CD4-positive, alpha-beta T cell (primary cell): ENCODE results near the gene PQBP1. TPM values are rescaled to one million over a fixed set of nuclear protein-coding genes. Genes with fewer than 3 reads are reported as not detected.
"Not testable (repeated sequence)": the region's sequence is repeated elsewhere in the genome, so short reads cannot be mapped to it uniquely, and the experiment has no call there.

ENCODE experiments used
- ATAC-seq: fragments of 200-7000 bp; cut with Tn5 transposase; one replicate; pipeline ENCODE4 v1.10.0; 2022; ENCODE audit warnings: mild to moderate bottlenecking; ENCODE audit not compliant: poor library complexity
- CTCF ChIA-PET: fragments of 350-600 bp; sonication (Branson Sonifier 250); formaldehyde crosslinking; loops from one replicate; lab custom pipeline; 2021; ENCODE audit warnings: antibody characterized with exemption, inconsistent platforms; lab: Charles Lee
- POLR2A ChIA-PET: fragments of 350-600 bp; sonication (Branson Sonifier 250); formaldehyde crosslinking; loops from one replicate; lab custom pipeline; 2021; ENCODE audit warnings: antibody characterized with exemption, inconsistent platforms; lab: Charles Lee
- DNase-seq, 14 experiments: peaks; one replicate each; pipeline ENCODE4 v3.0.0-alpha.2; 2013 to 2020; ENCODE audit warnings: mixed read lengths in 2 of 14
- H3K27ac ChIP-seq, 2 donors: one replicate each; pipeline versions ENCODE4 v1.5.1 to v1.7.0; 2013; ENCODE audit warnings: low read length in 2 of 2, low read depth in 1 of 2, mild to moderate bottlenecking in 1 of 2
- H3K27me3 ChIP-seq, 2 experiments: 1 replicate in 1 of 2; 2 replicates in 1 of 2; pipeline versions ENCODE4 v1.6.1 to v1.7.0; 2013; ENCODE audit warnings: low read length in 2 of 2, control low read depth in 1 of 2, mild to moderate bottlenecking in 1 of 2, moderate library complexity in 1 of 2; ENCODE audit not compliant: insufficient read depth in 2 of 2, control insufficient read depth in 1 of 2
- H3K36me3 ChIP-seq: one replicate; pipeline ENCODE4 v1.6.1; 2013; ENCODE audit warnings: low read length, control low read depth; ENCODE audit not compliant: insufficient read depth
- H3K4me1 ChIP-seq: one replicate; pipeline ENCODE4 v1.6.1; 2013; ENCODE audit warnings: low read length, control low read depth; ENCODE audit not compliant: insufficient read depth
- H3K4me3 ChIP-seq: one replicate; pipeline ENCODE4 v1.5.1; 2013; ENCODE audit warnings: mild to moderate bottlenecking, low read length, moderate library complexity
- H3K9me3 ChIP-seq, 2 experiments: 1 replicate in 1 of 2; 2 replicates in 1 of 2; pipeline versions ENCODE4 v1.6.1 to v1.7.0; 2013; ENCODE audit warnings: low read length in 2 of 2, mild to moderate bottlenecking in 2 of 2, control low read depth in 1 of 2, moderate library complexity in 1 of 2; ENCODE audit not compliant: control insufficient read depth in 1 of 2, insufficient read depth in 1 of 2
- H3K27ac Mint-ChIP-seq: one replicate; pipeline ENCODE4 v1.8.0; 2020; ENCODE audit warnings: mixed read lengths
- H3K27me3 Mint-ChIP-seq: one replicate; pipeline ENCODE4 v1.8.0; 2021; ENCODE audit warnings: mixed read lengths
- H3K36me3 Mint-ChIP-seq: one replicate; pipeline ENCODE4 v1.8.0; 2021; ENCODE audit warnings: low read depth, mixed read lengths
- H3K4me1 Mint-ChIP-seq: one replicate; pipeline ENCODE4 v1.8.0; 2021; ENCODE audit warnings: low read depth, mixed read lengths
- H3K4me3 Mint-ChIP-seq: one replicate; pipeline ENCODE4 v1.8.0; 2020; ENCODE audit warnings: mild to moderate bottlenecking, mixed read lengths
- H3K9me3 Mint-ChIP-seq: one replicate; pipeline ENCODE4 v1.8.0; 2020; ENCODE audit warnings: mixed read lengths
- intact Hi-C, 2 experiments: fragments of 100-400 bp; cut with DNase I in 1 of 2; cut with micrococcal nuclease in 1 of 2; formaldehyde crosslinking; loops; one replicate each; pipeline versions ENCODE4 v1.15.1 to v1.9.0; 2023 to 2025; cut with DNase I, micrococcal nuclease
- polyA plus RNA-seq, 2 donors: library from polyadenylated mRNA; unstranded; fragments of 120-200 nt; gene quantifications; one replicate each; pipeline ENCODE4 v1.2.1, GENCODE V29; 2013
- total RNA-seq, 174 experiments: library from RNA in 2 of 174; stranded (reverse) in 2 of 174; gene quantifications; one replicate each; pipeline ENCODE4 v1.2.3 and lab custom pipeline; 2021 to 2026
- TF ChIP-seq, protein P1 (sequence below): fragments of 200-600 bp; IDR thresholded peaks from one replicate; pipeline ENCODE4 v1.8.0; 2022; ENCODE audit warnings: antibody characterized with exemption, mild to moderate bottlenecking

Gene PQBP1, protein sequence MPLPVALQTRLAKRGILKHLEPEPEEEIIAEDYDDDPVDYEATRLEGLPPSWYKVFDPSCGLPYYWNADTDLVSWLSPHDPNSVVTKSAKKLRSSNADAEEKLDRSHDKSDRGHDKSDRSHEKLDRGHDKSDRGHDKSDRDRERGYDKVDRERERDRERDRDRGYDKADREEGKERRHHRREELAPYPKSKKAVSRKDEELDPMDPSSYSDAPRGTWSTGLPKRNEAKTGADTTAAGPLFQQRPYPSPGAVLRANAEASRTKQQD
- total RNA-seq (10 to 100 TPM; 73.0 to 76.6 TPM), total RNA-seq (lab: John Stamatoyannopoulos, UW) (25.1 to 76.6 (median 50.9) reads per million in 172 experiments)
- 87.8 TPM for polyA plus RNA-seq (2013, experiment 1 of 2)
- polyA plus RNA-seq (2013, experiment 2 of 2), result 95.5 TPM

DNA sequence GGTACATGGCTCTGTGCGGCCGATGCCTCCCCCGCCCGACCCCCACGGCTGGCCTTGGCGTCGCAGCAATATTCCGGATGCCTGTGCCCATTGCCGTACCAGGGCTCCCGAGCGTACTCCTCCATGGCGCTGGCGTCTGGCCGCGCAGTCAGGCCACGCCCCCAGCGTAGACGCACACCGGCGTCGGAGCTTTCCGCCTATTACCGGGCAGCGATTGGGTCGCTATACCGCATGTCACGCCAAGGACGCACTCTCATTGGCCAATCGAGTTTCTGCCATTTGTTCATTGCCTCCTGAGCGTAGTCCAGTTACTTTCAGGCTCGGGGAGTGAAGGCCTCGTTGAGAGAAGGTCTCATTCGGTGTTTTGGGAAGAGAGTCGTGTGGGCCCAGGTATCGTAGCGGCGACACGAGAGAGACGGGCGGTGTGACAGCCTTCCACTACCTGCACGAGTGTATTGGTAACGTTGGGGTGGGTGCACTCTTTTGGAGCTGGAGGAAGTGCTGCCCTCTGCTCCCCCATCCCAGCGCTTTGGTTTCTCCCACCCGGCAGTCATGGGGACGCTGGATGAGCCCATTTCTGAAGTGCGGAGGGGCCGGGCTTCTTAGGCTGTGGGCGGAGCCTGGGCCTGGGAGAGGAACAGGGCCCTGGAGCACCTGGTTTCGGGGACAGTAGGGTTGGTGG is at the start of gene PQBP1, which contains the start of gene TIMM17B:
PQBP1 (plus strand) TSS at position 306 of the 682 bp plus-strand sequence. CDS start 580 bp downstream, outside the sequence.
TIMM17B (minus strand) TSS at position 144 of the 682 bp plus-strand sequence; CDS start at position 125, 19 bp downstream.
- Mint-ChIP-seq H3K27me3 (no peaks in the 10 kb centered on the region), H3K36me3 (peaks cover 36% of the 10 kb centered on the region), H3K4me1 (peaks cover 27% of the 10 kb centered on the region), H3K4me3 (peak within 1 kb of the TSS; percentile 91), H3K27ac (peak within 1 kb of the TSS; percentile 90), H3K9me3 (no peaks in the 10 kb centered on the region)
- Histone ChIP-seq H3K9me3 (no peaks in the 10 kb centered on the region), H3K36me3 (peaks cover 43% of the 10 kb centered on the region), H3K4me1 (peaks cover 33% of the 10 kb centered on the region), H3K27ac (peak within 1 kb of the TSS; percentile 93 to 98), H3K27me3 (no peaks in the 10 kb centered on the region), H3K4me3 (peak within 1 kb of the TSS; percentile 91)
- peak; percentile 73 to 96 (median 84) for DNase-seq
- intact Hi-C loops, result loop anchor here (2.0 to 5.0 kb wide), 6 partner anchors 13 to 249 kb away; partner anchors contain the start of genes HDAC6 (in 1 of the 2), SLC35A2 (in 1 of the 2) and TFE3 (in 1 of the 2)
- TF ChIP-seq, protein P1, sequence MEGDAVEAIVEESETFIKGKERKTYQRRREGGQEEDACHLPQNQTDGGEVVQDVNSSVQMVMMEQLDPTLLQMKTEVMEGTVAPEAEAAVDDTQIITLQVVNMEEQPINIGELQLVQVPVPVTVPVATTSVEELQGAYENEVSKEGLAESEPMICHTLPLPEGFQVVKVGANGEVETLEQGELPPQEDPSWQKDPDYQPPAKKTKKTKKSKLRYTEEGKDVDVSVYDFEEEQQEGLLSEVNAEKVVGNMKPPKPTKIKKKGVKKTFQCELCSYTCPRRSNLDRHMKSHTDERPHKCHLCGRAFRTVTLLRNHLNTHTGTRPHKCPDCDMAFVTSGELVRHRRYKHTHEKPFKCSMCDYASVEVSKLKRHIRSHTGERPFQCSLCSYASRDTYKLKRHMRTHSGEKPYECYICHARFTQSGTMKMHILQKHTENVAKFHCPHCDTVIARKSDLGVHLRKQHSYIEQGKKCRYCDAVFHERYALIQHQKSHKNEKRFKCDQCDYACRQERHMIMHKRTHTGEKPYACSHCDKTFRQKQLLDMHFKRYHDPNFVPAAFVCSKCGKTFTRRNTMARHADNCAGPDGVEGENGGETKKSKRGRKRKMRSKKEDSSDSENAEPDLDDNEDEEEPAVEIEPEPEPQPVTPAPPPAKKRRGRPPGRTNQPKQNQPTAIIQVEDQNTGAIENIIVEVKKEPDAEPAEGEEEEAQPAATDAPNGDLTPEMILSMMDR, result no peak
- ChIA-PET CTCF (interaction anchor here (0.7 to 2.5 kb wide), 3 partner anchors 19 to 161 kb away, joined by 3 to 7 read pairs (median 3); no protein-coding TSS in a partner anchor), POLR2A (interaction anchor here (0.6 to 2.7 kb wide), 22 partner anchors 9 to 323 kb away, joined by 3 to 49 read pairs (median 8); partner anchors contain the start of genes GRIPAP1, HDAC6, OTUD5 and PCSK1N)
- ATAC-seq, result peak; percentile 84

DNA sequence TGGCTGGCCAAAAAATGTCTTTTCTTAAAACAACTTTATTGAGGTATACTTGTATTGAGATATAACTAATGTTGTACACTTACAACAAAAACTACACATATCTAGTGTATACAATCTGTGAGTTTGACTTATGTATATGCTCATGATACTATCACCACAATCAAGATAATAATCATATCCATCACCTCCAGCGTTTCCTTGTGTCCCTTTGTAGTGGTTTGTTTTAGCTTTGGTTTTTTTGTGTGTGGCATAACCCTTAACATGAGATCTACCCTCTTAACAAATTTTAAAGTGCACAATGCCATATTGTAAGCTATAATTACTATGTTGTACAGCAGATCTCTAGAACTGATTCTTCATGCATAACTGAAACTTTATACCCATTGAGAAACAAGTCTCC is 48.9 kb upstream of the PQBP1 start:
- DNase-seq (peak in 3 of 14 experiments; percentile 16 to 24 (median 20)), ATAC-seq (peak; percentile 46)
- Mint-ChIP-seq H3K4me3 (no peak overlapping the region), H3K27me3 (peaks cover 2% of the 10 kb centered on the region), H3K27ac (no peak overlapping the region), H3K4me1 (peaks cover 12% of the 10 kb centered on the region), H3K9me3 (no peaks in the 10 kb centered on the region), H3K36me3 (no peaks in the 10 kb centered on the region)
- H3K27me3 ChIP-seq, result peaks cover 0 to 2% of the 10 kb centered on the region in 2 experiments
- ChIA-PET CTCF (interaction anchor here (1.0 kb wide), 1 partner anchor 42 kb away, joined by 3 read pairs; no protein-coding TSS in a partner anchor), POLR2A (interaction anchor here (2.2 kb wide), 1 partner anchor 47 kb away, joined by 5 read pairs; the partner anchor contains the start of gene HDAC6)
- no peak overlapping the region for H3K27ac ChIP-seq
- H3K36me3 ChIP-seq, result no peaks in the 10 kb centered on the region
- intact Hi-C loops, result no loop called here
- no peak overlapping the region for H3K4me3 ChIP-seq
- TF ChIP-seq, protein P1, result no peak
- peaks cover 10% of the 10 kb centered on the region for H3K4me1 ChIP-seq
- no peaks in the 10 kb centered on the region for H3K9me3 ChIP-seq

DNA sequence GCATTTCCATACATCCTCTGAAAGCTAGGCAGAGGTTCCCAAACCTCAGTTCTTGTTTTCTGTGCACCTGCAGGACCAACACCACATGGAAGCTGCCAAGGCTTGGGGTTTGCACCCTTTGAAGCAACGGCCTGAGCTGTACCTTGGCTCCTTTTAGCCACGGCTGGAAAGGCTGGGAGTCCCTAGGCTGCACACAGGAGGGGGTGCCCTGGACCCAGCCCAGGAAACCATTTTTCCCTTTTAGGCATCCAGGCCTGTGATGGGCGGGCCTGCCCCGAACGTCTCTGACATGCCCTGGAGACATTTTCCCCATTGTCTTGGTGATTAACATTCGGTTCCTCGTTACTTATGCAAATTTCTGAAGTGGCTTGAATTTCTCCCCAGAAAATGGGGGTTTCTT is 44.9 kb upstream of the PQBP1 start:
- no peaks in the 10 kb centered on the region for H3K36me3 ChIP-seq
- peaks cover 10% of the 10 kb centered on the region for H3K4me1 ChIP-seq
- POLR2A ChIA-PET, result no interaction called here
- no peak overlapping the region for H3K27ac ChIP-seq
- Mint-ChIP-seq H3K9me3 (no peaks in the 10 kb centered on the region), H3K4me3 (no peak overlapping the region), H3K27me3 (peaks cover 6% of the 10 kb centered on the region), H3K4me1 (peaks cover 12% of the 10 kb centered on the region), H3K27ac (no peak overlapping the region), H3K36me3 (no peaks in the 10 kb centered on the region)
- no peak for ATAC-seq
- TF ChIP-seq, protein P1, result no peak
- H3K27me3 ChIP-seq, result no peaks in the 10 kb centered on the region
- H3K4me3 ChIP-seq, result no peak overlapping the region
- no peak for DNase-seq
- H3K9me3 ChIP-seq, result no peaks in the 10 kb centered on the region
- CTCF ChIA-PET, result no interaction called here
- intact Hi-C loops, result no loop called here

DNA sequence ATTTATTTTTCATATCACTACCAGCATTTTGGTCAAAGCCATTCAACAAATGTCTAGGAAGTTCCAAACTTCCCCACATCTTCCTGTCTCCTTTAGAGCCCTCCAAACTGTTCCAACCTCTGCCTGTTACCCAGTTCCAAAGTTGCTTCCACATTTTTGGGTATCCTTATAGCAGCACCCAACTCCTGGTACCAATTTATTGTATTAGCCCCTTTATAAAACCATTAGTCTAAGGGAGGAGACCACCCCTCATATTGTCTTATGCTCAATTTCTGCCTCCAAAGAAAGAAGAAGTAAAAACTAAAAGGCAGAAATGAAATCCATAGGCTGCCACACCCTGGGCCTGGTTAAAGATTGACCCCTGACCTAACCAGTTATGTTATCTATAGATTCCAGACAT is 44.2 kb upstream of the PQBP1 start:
- H3K27me3 Mint-ChIP-seq, H3K9me3 ChIP-seq, H3K9me3 Mint-ChIP-seq, H3K4me3 Mint-ChIP-seq, H3K36me3 ChIP-seq, H3K4me1 ChIP-seq, H3K4me3 ChIP-seq, H3K27ac Mint-ChIP-seq, H3K27me3 ChIP-seq, intact Hi-C loops, POLR2A ChIA-PET, H3K36me3 Mint-ChIP-seq, DNase-seq, H3K27ac ChIP-seq, ATAC-seq, CTCF ChIA-PET: not testable (repeated sequence)
- peaks cover 12% of the 10 kb centered on the region for H3K4me1 Mint-ChIP-seq
